HCT116 (cell line): ENCODE measurements around the gene EEF1G.

Source experiments
- CTCF ChIP-seq, 3 experiments: fragments of 200-600 bp in 1 of 3; sonication (generic) in 1 of 3; IDR thresholded peaks in 2 of 3; conservative IDR thresholded peaks in 1 of 3; 2 replicates each; pipeline ENCODE4 v1.5.1; 2012 to 2017; ENCODE audit warnings: low read depth in 2 of 3, low read length in 2 of 3, antibody characterized with exemption in 1 of 3, borderline replicate concordance in 1 of 3, control low read depth in 1 of 3, mild to moderate bottlenecking in 1 of 3, mixed read lengths in 1 of 3, mixed run types in 1 of 3, moderate library complexity in 1 of 3; ENCODE audit not compliant: insufficient read depth in 1 of 3
- EZH2phosphoT487 ChIP-seq: fragments of 200-600 bp; IDR thresholded peaks from 2 replicates; pipeline ENCODE4 v1.6.1; 2018; ENCODE audit warnings: antibody characterized with exemption, borderline replicate concordance
- JUND ChIP-seq: IDR thresholded peaks from 2 replicates; pipeline ENCODE4 v1.6.1; 2012
- POLR2A ChIP-seq: IDR thresholded peaks from 2 replicates; pipeline ENCODE4 v1.7.0; 2011; ENCODE audit warnings: borderline replicate concordance; ENCODE audit not compliant: insufficient read depth, insufficient read length; ENCODE audit errors: extremely low read depth
- POLR2AphosphoS5 ChIP-seq: IDR thresholded peaks from 2 replicates; pipeline ENCODE4 v1.6.1; 2011; ENCODE audit warnings: mild to moderate bottlenecking, low read depth, low read length, moderate library complexity
- SP1 ChIP-seq: IDR thresholded peaks from 2 replicates; pipeline ENCODE4 v1.6.1; 2012; ENCODE audit warnings: low read depth
- ZFX ChIP-seq: fragments of 450-650 bp; IDR thresholded peaks from 2 replicates; pipeline ENCODE4 v1.6.1; 2017

- TF ChIP-seq POLR2A (no peak), SP1 (no peak), CTCF (IDR thresholded peaks at IDR 0.05 in 2 of 3, conservative IDR thresholded peaks at IDR 0.05 in 1 of 3; ENCODE audit: borderline replicate concordance in 1 of 3, insufficient read depth in 1 of 3, low read depth in 2 of 3, low read length in 2 of 3) (no peak), JUND (no peak), EZH2phosphoT487 (no peak), ZFX (no peak), POLR2AphosphoS5 (no peak)
Measured at GRCh38 chr11:62532096-62532495, 41.6 kb downstream of the EEF1G start.
